ENCODE measurements around the gene LDLRAD4. TPM values are rescaled to one million over a fixed set of nuclear protein-coding genes. Genes with fewer than 3 reads are reported as not detected.

Gene LDLRAD4
- total and polyA plus RNA-seq, 12 donors, result 3.9 to 64.5 (median 36.0) TPM

- Histone ChIP-seq H3K27me3 (no peaks in the 10 kb centered on the region), H3K4me3 (no peak overlapping the region), H3K4me1 (replicated peaks in 1 of 2) (peaks cover 0 to 8% of the 10 kb centered on the region in 2 donors), H3K9me3 (replicated peaks in 1 of 3) (no peaks in the 10 kb centered on the region), H3K27ac (no peak overlapping the region), H3K36me3 (replicated peaks in 1 of 2) (no peaks in the 10 kb centered on the region)
- DNase-seq, result peak in 1 of 7 donors; percentile 19
- 81 to 87% (median 84%) methylated on average over 8 of the region's 8 CpGs for WGBS, 4 donors
- intact Hi-C loops (cut with DNase I), result no loop called here
- TF ChIP-seq CTCF (IDR thresholded peaks at IDR 0.05) (no peak), POLR2A (IDR thresholded peaks at IDR 0.05) (no peak)
These were observed 440.1 kb downstream of the LDLRAD4 start for GRCh38 chr18:13658436-13659204.

- Histone ChIP-seq H3K9me3 (replicated peaks in 1 of 3) (no peaks in the 10 kb centered on the region), H3K36me3 (replicated peaks in 1 of 2) (no peaks in the 10 kb centered on the region), H3K27ac (no peak overlapping the region), H3K4me3 (no peak overlapping the region), H3K4me1 (replicated peaks in 1 of 2) (peaks cover 0 to 8% of the 10 kb centered on the region in 2 donors), H3K27me3 (no peaks in the 10 kb centered on the region)
- TF ChIP-seq CTCF (IDR thresholded peaks at IDR 0.05), result no peak
- TF ChIP-seq POLR2A (IDR thresholded peaks at IDR 0.05), result no peak
- WGBS, 4 donors, result 61 to 71% (median 66%) methylated on average over 5 of the region's 5 CpGs
- intact Hi-C loops (cut with DNase I), result no loop called here
- no peak for DNase-seq
These were observed 441.9 kb downstream of the LDLRAD4 start for GRCh38 chr18:13660510-13660909.

- H3K36me3 ChIP-seq (replicated peaks in 1 of 2), result no peaks in the 10 kb centered on the region
- H3K9me3 ChIP-seq (replicated peaks in 1 of 3), result no peaks in the 10 kb centered on the region
- H3K27me3 ChIP-seq, result no peaks in the 10 kb centered on the region
- H3K4me3 ChIP-seq, result no peak overlapping the region
- no peak overlapping the region for H3K27ac ChIP-seq
- 59 to 67% (median 65%) methylated on average over 8 of the region's 8 CpGs for WGBS, 4 donors
- peaks cover 0 to 8% of the 10 kb centered on the region in 2 donors for H3K4me1 ChIP-seq (replicated peaks in 1 of 2)
- no peak for DNase-seq
- intact Hi-C loops (cut with DNase I), result no loop called here
- no peak for TF ChIP-seq POLR2A (IDR thresholded peaks at IDR 0.05)
- TF ChIP-seq CTCF (IDR thresholded peaks at IDR 0.05), result no peak
These were observed 442.7 kb downstream of the LDLRAD4 start for GRCh38 chr18:13661051-13661778.

- H3K36me3 ChIP-seq (replicated peaks in 1 of 2), result no peaks in the 10 kb centered on the region
- H3K9me3 ChIP-seq (replicated peaks in 1 of 3), result no peaks in the 10 kb centered on the region
- no peaks in the 10 kb centered on the region for H3K27me3 ChIP-seq
- no peak for DNase-seq
- WGBS, 4 donors, result 75 to 86% (median 84%) methylated on average over 2 of the region's 2 CpGs
- TF ChIP-seq CTCF (IDR thresholded peaks at IDR 0.05) (no peak), POLR2A (IDR thresholded peaks at IDR 0.05) (no peak)
- intact Hi-C loops (cut with DNase I), result no loop called here
- no peak overlapping the region for H3K4me3 ChIP-seq
- no peak overlapping the region for H3K27ac ChIP-seq
- peaks cover 0 to 8% of the 10 kb centered on the region in 2 donors for H3K4me1 ChIP-seq (replicated peaks in 1 of 2)
These were observed 443.3 kb downstream of the LDLRAD4 start for GRCh38 chr18:13661779-13662256.
